PC-9 (cell line): ENCODE measurements around the gene TOM1L2.

ENCODE experiments used
- CTCF ChIP-seq: fragments of 200-600 bp; sonication (generic); conservative IDR thresholded peaks from 2 replicates; pipeline ENCODE4 v1.6.1; 2017; ENCODE audit warnings: mixed run types, antibody characterized with exemption, mild to moderate bottlenecking, moderate library complexity
- EZH2 ChIP-seq: fragments of 200-600 bp; sonication (generic); IDR thresholded peaks from 2 replicates; pipeline ENCODE4 v1.8.0; 2017; ENCODE audit warnings: antibody characterized with exemption, low read depth

GRCh38 chr17:17933775-17934174 is 38.4 kb downstream of the TOM1L2 start:
- TF ChIP-seq CTCF = no peak
- no peak for TF ChIP-seq EZH2
